Suppressor macrophage treated with lipopolysaccharide for 4 hours (primary cell): Measurements from ENCODE around the gene SEPTIN5.

ENCODE experiments used
- DNase-seq: peaks from one replicate; pipeline ENCODE4 v3.0.0-alpha.2; 2020

The SEPTIN5 gene

DNA sequence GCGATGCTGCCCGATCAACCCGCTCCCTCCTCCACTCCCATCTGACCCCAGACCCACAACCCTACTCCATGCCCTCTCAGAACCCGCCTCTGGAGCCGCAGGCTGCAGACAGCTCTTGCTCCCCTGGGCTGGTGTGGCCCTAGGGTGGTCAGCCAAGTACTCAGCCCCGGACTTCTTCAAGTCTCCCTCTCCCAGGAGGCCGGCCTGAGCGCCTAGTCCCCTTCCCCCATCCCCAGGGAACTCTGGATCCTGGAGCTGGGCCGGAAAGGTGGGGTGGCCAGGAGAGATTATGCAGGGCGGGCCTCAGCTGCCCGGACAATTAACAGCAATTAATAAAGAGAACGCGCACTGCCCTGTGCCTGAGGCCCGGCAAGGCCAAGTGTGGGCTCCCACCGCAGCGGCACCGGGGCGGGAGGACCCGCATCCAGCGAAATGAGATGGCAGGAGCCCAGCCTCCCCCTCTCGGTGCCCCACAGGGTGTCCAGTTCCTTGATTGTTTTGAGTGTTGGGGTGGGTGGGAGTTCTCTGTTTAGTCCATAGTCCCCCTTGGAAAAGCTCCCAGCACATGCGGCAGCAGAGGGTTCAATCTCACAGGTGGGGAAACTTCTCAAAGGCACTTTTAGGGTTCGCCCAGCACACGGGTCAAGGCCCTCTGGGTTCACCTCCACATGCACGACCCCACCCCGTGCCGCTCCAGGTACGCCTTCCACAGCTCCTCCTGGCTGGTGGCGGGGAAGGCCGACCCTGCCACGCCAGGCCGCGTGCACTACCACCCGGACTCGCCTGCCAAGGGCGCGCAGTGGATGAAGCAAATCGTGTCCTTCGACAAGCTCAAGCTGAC lies 49.4 kb downstream of the SEPTIN5 start:
- DNase-seq: no peak

- DNase-seq: no peak
Measured at GRCh38 chr22:19764299-19764593, 49.9 kb downstream of the SEPTIN5 start.

DNA sequence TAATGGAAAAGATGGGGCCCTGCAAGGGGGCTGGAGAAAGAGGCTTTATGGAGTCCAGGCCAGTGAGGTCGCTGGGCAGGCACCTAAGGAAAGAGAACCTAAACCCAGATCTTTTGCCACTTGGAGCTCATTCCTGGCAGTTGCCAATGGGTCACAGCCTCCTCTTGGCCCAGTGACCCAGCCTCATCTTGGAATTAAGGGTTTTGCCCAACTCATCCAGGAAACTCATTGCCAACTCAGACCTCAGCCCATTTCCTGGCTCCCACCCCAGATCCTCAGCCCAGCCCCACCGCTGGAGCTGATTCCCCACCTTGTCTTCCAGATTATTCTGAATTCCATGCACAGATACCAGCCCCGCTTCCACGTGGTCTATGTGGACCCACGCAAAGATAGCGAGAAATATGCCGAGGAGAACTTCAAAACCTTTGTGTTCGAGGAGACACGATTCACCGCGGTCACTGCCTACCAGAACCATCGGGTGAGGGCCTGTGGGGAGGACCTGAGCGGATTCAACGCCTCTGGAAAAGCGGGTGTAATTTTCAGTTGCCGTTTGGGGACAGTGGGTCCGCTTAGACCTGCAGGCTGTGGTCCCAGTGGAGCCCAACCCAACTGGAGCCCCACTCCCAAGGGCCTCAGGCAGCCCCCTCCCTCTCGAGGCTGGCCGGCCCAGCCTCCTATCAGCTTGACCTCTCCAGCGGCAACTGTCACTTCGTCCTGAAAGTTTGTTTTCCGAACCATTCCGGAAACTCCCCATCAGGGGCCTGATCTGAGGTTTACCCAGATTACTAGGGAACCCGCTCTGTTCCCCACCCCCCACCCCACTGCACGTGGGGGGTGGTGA lies 50.6 kb downstream of the SEPTIN5 start:
- no peak for DNase-seq

- peak; percentile 70 for DNase-seq
Measured at GRCh38 chr22:19765477-19766239, 51.4 kb downstream of the SEPTIN5 start.

GRCh38 chr22:19766240-19766510 lies 51.9 kb downstream of the SEPTIN5 start:
- peak; percentile 24 for DNase-seq

GRCh38 chr22:19766511-19767426 lies 52.5 kb downstream of the SEPTIN5 start:
- peak; percentile 87 for DNase-seq

- peak; percentile 55 for DNase-seq
Measured at GRCh38 chr22:19767427-19768341, 53.4 kb downstream of the SEPTIN5 start.

DNA sequence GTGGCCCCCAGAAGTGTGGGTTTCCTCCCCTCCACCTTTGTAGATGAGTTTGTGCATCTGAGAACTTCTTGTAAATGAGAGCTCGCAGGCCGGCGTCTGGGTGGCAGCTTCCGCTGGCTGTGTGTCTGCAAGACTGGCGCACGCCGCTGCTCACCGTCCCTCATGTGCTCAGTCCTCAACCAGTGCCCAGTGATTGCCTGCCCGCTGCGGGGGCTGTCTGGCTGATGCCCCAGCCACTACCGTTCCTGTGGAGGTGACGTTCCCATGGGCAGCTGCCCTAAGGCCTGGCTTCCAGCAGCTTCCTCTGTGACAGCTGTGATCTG lies 55.1 kb downstream of the SEPTIN5 start:
- DNase-seq: no peak

- no peak for DNase-seq
Measured at GRCh38 chr22:19770349-19771220, 56.3 kb downstream of the SEPTIN5 start.

DNA sequence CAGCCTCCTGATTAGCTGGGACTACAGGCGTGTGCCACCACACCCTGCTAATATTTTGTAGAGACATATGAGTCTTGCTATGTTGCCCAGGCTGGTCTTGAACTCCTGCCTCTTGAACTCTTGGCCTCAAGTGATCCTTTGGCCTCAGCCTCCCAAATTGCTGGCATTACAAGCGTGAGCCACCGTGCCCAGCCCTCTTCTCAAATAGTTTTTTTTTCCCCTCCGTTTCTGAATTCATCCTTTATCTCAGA lies 58.0 kb downstream of the SEPTIN5 start:
- no peak for DNase-seq
